SU-DHL-6 (cell line): ENCODE data around the gene OR2AT4.

ENCODE experiments used
- EZH2phosphoT487 ChIP-seq: fragments of 200-600 bp; sonication (generic), shearing (Covaris generic); conservative IDR thresholded peaks from 2 replicates; pipeline ENCODE4 v1.6.1; 2018; ENCODE audit warnings: mild to moderate bottlenecking, antibody characterized with exemption, low read length, moderate library complexity, mixed read lengths
- TF ChIP-seq, protein P1 (sequence below): fragments of 200-600 bp; sonication (generic); IDR thresholded peaks from one replicate; pipeline ENCODE4 v1.5.1; 2017; ENCODE audit warnings: antibody characterized with exemption, mild to moderate bottlenecking, low read length, moderate library complexity; ENCODE audit not compliant: insufficient read depth, poor library complexity, severe bottlenecking

DNA sequence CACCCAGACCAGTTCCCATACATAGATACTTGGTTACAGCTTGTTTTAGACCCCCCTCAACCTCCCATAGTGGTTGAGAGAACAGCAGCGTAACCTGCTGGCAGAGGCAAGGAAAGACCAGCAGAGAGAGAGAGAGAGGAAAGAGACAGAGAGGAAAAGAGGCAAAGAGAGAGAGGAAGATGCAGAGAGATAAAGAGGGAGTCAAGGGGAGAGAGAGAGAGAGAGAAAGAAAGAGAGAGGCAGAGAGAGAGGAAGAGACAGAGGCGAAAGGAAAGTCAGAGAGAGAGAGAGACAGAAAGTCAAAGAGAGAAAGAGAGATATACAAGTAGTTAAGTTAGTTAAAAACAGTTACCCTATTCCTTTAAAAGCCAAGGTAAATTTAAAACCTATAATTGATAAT is 55.4 kb downstream of the OR2AT4 start:
- TF ChIP-seq, protein P1, sequence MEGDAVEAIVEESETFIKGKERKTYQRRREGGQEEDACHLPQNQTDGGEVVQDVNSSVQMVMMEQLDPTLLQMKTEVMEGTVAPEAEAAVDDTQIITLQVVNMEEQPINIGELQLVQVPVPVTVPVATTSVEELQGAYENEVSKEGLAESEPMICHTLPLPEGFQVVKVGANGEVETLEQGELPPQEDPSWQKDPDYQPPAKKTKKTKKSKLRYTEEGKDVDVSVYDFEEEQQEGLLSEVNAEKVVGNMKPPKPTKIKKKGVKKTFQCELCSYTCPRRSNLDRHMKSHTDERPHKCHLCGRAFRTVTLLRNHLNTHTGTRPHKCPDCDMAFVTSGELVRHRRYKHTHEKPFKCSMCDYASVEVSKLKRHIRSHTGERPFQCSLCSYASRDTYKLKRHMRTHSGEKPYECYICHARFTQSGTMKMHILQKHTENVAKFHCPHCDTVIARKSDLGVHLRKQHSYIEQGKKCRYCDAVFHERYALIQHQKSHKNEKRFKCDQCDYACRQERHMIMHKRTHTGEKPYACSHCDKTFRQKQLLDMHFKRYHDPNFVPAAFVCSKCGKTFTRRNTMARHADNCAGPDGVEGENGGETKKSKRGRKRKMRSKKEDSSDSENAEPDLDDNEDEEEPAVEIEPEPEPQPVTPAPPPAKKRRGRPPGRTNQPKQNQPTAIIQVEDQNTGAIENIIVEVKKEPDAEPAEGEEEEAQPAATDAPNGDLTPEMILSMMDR = no peak
- no peak for TF ChIP-seq EZH2phosphoT487
